PC-9 (cell line): ENCODE data around the gene ACSL4. TPM values are rescaled to one million over a fixed set of nuclear protein-coding genes. Genes with fewer than 3 reads are reported as not detected.

Experiments used
- BruUV-seq: library from RNA; stranded (reverse); fragments of 400-500 nt; replicated peaks from 2 replicates; lab custom pipeline; 2021; lab: Mats Ljungman, UMichigan
- CTCF ChIA-PET: fragments of 300-600 bp; sonication (Branson Sonifier 250); formaldehyde crosslinking; loops from one replicate; lab custom pipeline; 2022; ENCODE audit warnings: antibody characterized with exemption; lab: Charles Lee
- POLR2A ChIA-PET: fragments of 300-600 bp; sonication (Branson Sonifier 250); formaldehyde crosslinking; loops from one replicate; lab custom pipeline; 2022; ENCODE audit warnings: antibody characterized with exemption; ENCODE audit not compliant: unreplicated experiment; lab: Charles Lee
- DNase-seq, 2 experiments: peaks; one replicate each; pipeline versions ENCODE4 v3.0.0 to v3.0.0-alpha.2; 2015 to 2022; ENCODE audit warnings: mixed read lengths in 1 of 2
- H2AFZ ChIP-seq: fragments of 200-600 bp; sonication (generic); 2 replicates; pipeline ENCODE4 v1.8.1; 2017; ENCODE audit warnings: antibody characterized with exemption
- H3F3A ChIP-seq: fragments of 200-600 bp; sonication (generic); 2 replicates; pipeline ENCODE4 v1.8.1; 2017; ENCODE audit warnings: antibody characterized with exemption, mild to moderate bottlenecking, low read depth; ENCODE audit not compliant: insufficient read depth
- H3K27ac ChIP-seq: fragments of 200-600 bp; sonication (generic); 2 replicates; pipeline ENCODE4 v1.6.1; 2016; ENCODE audit warnings: mixed run types
- H3K27me3 ChIP-seq: fragments of 200-600 bp; sonication (generic); 2 replicates; pipeline ENCODE4 v1.6.1; 2016; ENCODE audit warnings: low read depth, mixed run types; ENCODE audit not compliant: insufficient read depth
- H3K36me3 ChIP-seq: fragments of 200-600 bp; sonication (generic); 2 replicates; pipeline ENCODE4 v1.6.1; 2016; ENCODE audit warnings: low read depth, mixed run types
- H3K4me1 ChIP-seq: fragments of 200-600 bp; sonication (generic); replicated peaks from 2 replicates; pipeline ENCODE4 v1.6.1; 2016; ENCODE audit warnings: mixed run types; ENCODE audit not compliant: insufficient read depth
- H3K4me2 ChIP-seq: fragments of 200-600 bp; sonication (generic); 2 replicates; pipeline ENCODE4 v1.6.1; 2017; ENCODE audit warnings: mixed run types
- H3K4me3 ChIP-seq: fragments of 200-600 bp; sonication (generic); 2 replicates; pipeline ENCODE4 v1.6.1; 2016; ENCODE audit warnings: mixed run types
- H3K79me2 ChIP-seq: fragments of 200-600 bp; sonication (generic); 2 replicates; pipeline ENCODE4 v1.6.1; 2017; ENCODE audit warnings: low read depth, mixed run types
- H3K9me2 ChIP-seq: fragments of 200-600 bp; sonication (generic); 2 replicates; pipeline ENCODE4 v1.8.1; 2017; ENCODE audit warnings: mild to moderate bottlenecking; ENCODE audit not compliant: insufficient read depth
- H3K9me3 ChIP-seq: fragments of 200-600 bp; sonication (generic); 2 replicates; pipeline ENCODE4 v1.8.1; 2016; ENCODE audit warnings: low read depth; ENCODE audit not compliant: insufficient read depth
- H4K20me1 ChIP-seq: fragments of 200-600 bp; sonication (generic); 2 replicates; pipeline ENCODE4 v1.8.1; 2017; ENCODE audit not compliant: insufficient read depth
- EZH2 ChIP-seq: fragments of 200-600 bp; sonication (generic); IDR thresholded peaks from 2 replicates; pipeline ENCODE4 v1.8.0; 2017; ENCODE audit warnings: antibody characterized with exemption, low read depth
- intact Hi-C: fragments of 100-400 bp; cut with micrococcal nuclease; formaldehyde crosslinking; loops from one replicate; pipeline ENCODE4 v1.10.0; 2022; ENCODE audit not compliant: unreplicated experiment
- total RNA-seq: library from RNA; stranded (reverse); gene quantifications from 2 replicates; pipeline ENCODE4 v1.2.3, GENCODE V29; 2021
- TF ChIP-seq, protein P1 (sequence below): fragments of 200-600 bp; sonication (generic); conservative IDR thresholded peaks from 2 replicates; pipeline ENCODE4 v1.6.1; 2017; ENCODE audit warnings: mixed run types, antibody characterized with exemption, mild to moderate bottlenecking, moderate library complexity

Gene ACSL4
- total RNA-seq, 1 experiment from 2014 or later = 81.1 TPM

DNA sequence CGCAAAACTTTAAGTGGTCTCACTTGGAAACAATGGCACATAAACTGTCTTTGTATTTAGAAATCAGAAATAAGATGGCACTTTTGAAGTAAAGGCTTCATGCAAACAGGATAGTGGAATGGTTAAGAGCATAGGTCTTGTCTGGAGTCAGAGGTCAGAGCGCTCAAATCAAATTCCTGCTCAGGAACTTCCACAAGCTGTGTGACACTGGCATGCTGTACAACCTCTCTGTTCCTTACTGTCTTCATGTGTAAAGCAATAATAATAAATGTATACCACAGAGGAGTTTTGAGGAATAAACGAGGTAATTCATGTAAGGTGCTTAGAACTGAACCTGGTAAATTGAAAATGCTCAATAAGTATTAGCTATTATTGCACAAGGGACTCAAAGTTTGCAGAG is 43.4 kb upstream of the ACSL4 start:
- Histone ChIP-seq H4K20me1 (no peaks in the 10 kb centered on the region), H3K4me2 (no peak overlapping the region), H3K36me3 (no peaks in the 10 kb centered on the region), H3K4me1 (peaks cover 18% of the 10 kb centered on the region), H3K79me2 (no peaks in the 10 kb centered on the region), H3K4me3 (no peak overlapping the region), H3K27ac (no peak overlapping the region), H2AFZ (no peak overlapping the region), H3F3A (no peaks in the 10 kb centered on the region), H3K9me2 (no peaks in the 10 kb centered on the region), H3K27me3 (no peaks in the 10 kb centered on the region), H3K9me3 (no peaks in the 10 kb centered on the region)
- intact Hi-C loops = no loop called here
- POLR2A ChIA-PET = no interaction called here
- DNase-seq = no peak
- TF ChIP-seq, protein P1, sequence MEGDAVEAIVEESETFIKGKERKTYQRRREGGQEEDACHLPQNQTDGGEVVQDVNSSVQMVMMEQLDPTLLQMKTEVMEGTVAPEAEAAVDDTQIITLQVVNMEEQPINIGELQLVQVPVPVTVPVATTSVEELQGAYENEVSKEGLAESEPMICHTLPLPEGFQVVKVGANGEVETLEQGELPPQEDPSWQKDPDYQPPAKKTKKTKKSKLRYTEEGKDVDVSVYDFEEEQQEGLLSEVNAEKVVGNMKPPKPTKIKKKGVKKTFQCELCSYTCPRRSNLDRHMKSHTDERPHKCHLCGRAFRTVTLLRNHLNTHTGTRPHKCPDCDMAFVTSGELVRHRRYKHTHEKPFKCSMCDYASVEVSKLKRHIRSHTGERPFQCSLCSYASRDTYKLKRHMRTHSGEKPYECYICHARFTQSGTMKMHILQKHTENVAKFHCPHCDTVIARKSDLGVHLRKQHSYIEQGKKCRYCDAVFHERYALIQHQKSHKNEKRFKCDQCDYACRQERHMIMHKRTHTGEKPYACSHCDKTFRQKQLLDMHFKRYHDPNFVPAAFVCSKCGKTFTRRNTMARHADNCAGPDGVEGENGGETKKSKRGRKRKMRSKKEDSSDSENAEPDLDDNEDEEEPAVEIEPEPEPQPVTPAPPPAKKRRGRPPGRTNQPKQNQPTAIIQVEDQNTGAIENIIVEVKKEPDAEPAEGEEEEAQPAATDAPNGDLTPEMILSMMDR = no peak
- TF ChIP-seq EZH2 = no peak
- CTCF ChIA-PET = no interaction called here
- BruUV-seq = no TSS peak

DNA sequence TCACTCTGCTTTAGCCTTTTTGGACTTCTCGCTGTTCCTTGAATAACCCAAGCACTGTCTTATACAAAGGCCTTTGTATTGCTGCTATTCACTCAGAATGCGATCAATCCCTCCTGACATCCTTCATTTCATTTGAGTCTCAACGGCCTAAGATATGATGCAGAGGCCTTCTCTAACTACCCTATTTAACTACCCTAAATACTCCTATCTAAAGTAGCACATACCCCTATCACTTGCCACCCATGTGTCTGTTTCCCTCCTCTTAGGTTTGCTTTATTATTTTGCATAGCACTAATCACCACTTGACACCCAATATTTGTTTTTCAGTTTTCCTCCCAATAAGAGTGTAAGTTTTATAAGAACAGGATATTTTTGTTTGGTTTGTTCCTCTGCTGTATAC is 42.3 kb upstream of the ACSL4 start:
- no peak for DNase-seq
- H3K4me2 ChIP-seq = no peak overlapping the region

DNA sequence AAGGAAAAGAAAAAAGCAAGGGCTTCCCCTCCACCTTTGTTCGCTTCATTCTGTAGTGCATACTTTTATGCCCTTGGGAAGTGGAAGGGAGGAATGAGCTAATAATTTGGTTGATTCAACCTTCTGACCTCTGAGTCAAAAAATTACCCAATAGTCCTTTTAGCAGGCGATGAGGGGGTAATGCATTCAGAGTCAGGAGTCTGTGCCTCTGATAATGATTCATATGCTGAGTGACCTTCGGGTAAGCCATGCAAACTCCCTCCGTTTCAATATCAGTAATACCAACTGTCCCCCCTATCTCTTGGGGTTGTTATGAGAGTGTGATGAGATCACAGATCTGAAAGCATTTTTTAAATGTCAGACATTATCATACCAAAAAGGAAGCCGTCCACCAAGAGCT is 41.6 kb upstream of the ACSL4 start:
- no TSS peak for BruUV-seq
- Histone ChIP-seq H3K4me1 (peaks cover 18% of the 10 kb centered on the region), H3K36me3 (no peaks in the 10 kb centered on the region), H3K27ac (no peak overlapping the region), H3K9me2 (no peaks in the 10 kb centered on the region), H3F3A (no peaks in the 10 kb centered on the region), H3K27me3 (no peaks in the 10 kb centered on the region), H2AFZ (no peak overlapping the region), H3K79me2 (no peaks in the 10 kb centered on the region), H3K9me3 (no peaks in the 10 kb centered on the region), H4K20me1 (no peaks in the 10 kb centered on the region), H3K4me2 (peak overlapping the region; percentile 29; the same call in 1 of the 2 replicates), H3K4me3 (no peak overlapping the region)
- ChIA-PET CTCF (no interaction called here), POLR2A (interaction anchor here (0.6 kb wide), 1 partner anchor 41 kb away, joined by 3 read pairs; no protein-coding TSS in a partner anchor)
- no peak for TF ChIP-seq EZH2
- TF ChIP-seq, protein P1 = no peak
- peak in 1 of 2 experiments; percentile 59 for DNase-seq
- intact Hi-C loops = no loop called here

More for the DNA sequence above, 42.3 kb upstream of the ACSL4 start:
- H4K20me1 ChIP-seq = no peaks in the 10 kb centered on the region
- no peak overlapping the region for H3K27ac ChIP-seq
- H3K79me2 ChIP-seq = no peaks in the 10 kb centered on the region
- ChIA-PET POLR2A (no interaction called here), CTCF (no interaction called here)
- no peaks in the 10 kb centered on the region for H3K9me3 ChIP-seq
- no peak overlapping the region for H2AFZ ChIP-seq
- H3K4me3 ChIP-seq = no peak overlapping the region
- no peaks in the 10 kb centered on the region for H3K36me3 ChIP-seq
- H3F3A ChIP-seq = no peaks in the 10 kb centered on the region
- H3K9me2 ChIP-seq = no peaks in the 10 kb centered on the region
- intact Hi-C loops = no loop called here
- BruUV-seq = no TSS peak
- H3K4me1 ChIP-seq = peaks cover 18% of the 10 kb centered on the region
- no peak for TF ChIP-seq EZH2
- TF ChIP-seq, protein P1 = no peak
- no peaks in the 10 kb centered on the region for H3K27me3 ChIP-seq
